ENCODE measurements around the gene LRRC73.

LRRC73 gene

DNA sequence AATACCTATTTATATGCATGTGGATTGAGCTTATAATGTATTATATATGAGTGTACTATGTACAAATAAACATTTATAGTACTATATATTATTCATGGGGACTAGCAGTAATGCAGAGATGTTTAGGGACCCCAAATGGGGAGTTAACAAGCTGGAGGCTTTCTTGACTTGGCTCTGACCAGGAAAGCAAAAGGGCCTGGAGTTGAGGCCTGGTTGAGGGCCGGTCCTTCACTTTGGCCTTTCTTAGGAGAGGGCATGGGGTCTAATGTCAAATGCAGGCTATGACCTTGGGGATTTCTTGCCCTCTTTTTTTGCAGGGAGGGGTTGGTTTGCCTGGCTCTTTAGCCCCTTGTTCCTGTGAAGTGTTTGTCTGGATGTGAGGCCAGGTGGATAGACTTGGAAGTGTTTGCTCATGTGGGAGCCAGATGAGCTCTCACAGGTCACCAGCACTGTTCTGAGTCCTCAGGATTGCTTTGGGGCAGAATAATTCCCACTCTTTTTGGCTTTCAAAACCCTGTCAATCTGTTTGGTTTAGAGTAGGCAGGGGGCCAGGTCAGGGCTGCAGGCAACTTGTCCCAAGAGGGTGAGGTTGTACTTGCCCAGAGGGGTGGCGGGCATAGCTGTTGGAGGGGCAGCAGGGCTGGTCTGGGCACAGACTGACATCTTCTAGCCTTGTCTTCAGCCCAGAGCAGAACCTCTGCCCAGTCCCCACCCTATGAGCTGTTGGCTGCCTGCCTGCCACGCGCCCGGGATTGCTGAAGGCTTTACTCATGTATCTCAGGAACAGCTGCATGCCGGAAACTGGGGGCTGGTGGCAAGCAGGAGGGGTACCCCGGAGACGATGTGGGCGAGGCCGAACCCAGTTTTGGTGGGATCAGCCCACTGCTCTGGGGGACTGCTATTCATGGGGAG is 18.1 kb downstream of the LRRC73 start:
- Histone ChIP-seq H4K20me1 (ENCODE audit: insufficient read depth, low read length) (peaks cover 31% of the 10 kb centered on the region), H3K27ac (ENCODE audit: low read length) (no peak overlapping the region), H3K4me3 (ENCODE audit: low read depth in 1 of 2, low read length in 2 of 2) (no peak overlapping the region), H3K9ac (ENCODE audit: low read depth, low read length) (no peak overlapping the region), H2AFZ (ENCODE audit: low read depth, low read length) (no peak overlapping the region), H3K9me3 (ENCODE audit: insufficient read depth, low read length, severe bottlenecking) (no peaks in the 10 kb centered on the region), H3K36me3 (ENCODE audit: insufficient read depth, low read length) (peaks cover 11% of the 10 kb centered on the region), H3K79me2 (ENCODE audit: insufficient read depth, low read length) (peaks cover 20% of the 10 kb centered on the region), H3K4me1 (ENCODE audit: insufficient read depth, low read length) (no peaks in the 10 kb centered on the region), H3K4me2 (ENCODE audit: insufficient read depth, low read length) (no peak overlapping the region), H3K27me3 (ENCODE audit: insufficient read depth, low read length, poor library complexity) (no peaks in the 10 kb centered on the region)
- ATAC-seq (ENCODE audit: insufficient read depth, low read depth) (no peak), DNase-seq (no peak)
- TF ChIP-seq, protein P1, sequence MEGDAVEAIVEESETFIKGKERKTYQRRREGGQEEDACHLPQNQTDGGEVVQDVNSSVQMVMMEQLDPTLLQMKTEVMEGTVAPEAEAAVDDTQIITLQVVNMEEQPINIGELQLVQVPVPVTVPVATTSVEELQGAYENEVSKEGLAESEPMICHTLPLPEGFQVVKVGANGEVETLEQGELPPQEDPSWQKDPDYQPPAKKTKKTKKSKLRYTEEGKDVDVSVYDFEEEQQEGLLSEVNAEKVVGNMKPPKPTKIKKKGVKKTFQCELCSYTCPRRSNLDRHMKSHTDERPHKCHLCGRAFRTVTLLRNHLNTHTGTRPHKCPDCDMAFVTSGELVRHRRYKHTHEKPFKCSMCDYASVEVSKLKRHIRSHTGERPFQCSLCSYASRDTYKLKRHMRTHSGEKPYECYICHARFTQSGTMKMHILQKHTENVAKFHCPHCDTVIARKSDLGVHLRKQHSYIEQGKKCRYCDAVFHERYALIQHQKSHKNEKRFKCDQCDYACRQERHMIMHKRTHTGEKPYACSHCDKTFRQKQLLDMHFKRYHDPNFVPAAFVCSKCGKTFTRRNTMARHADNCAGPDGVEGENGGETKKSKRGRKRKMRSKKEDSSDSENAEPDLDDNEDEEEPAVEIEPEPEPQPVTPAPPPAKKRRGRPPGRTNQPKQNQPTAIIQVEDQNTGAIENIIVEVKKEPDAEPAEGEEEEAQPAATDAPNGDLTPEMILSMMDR (IDR thresholded peaks at IDR 0.05; ENCODE audit: borderline replicate concordance, extremely low read depth, low read length, poor library complexity, severe bottlenecking), result no peak
- no peak for TF ChIP-seq EZH2 (IDR thresholded peaks at IDR 0.05; ENCODE audit: borderline replicate concordance, low read depth, low read length, severe bottlenecking)

DNA sequence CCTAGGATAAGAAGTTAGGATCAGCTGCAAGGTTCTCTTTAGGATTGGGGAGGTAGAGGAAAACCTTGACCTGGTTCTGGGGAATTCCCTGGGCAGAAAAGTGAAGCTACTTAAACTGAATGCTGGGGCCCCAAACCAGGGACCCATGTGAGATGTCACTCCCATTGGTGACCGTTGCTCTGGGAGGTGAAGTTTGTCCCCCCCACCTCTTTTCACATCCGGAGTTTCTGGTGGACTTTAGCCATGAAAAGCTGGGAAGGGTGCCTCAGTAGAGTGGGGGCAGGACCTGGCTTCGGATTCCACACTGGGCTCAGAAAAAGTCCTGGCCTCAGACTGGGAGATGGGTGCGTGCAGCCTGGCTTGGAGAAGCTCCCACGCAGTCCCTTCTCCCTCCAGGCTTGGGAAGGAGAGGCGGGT is 19.6 kb downstream of the LRRC73 start:
- H4K20me1 ChIP-seq (ENCODE audit: insufficient read depth, low read length), result peaks cover 26% of the 10 kb centered on the region

DNA sequence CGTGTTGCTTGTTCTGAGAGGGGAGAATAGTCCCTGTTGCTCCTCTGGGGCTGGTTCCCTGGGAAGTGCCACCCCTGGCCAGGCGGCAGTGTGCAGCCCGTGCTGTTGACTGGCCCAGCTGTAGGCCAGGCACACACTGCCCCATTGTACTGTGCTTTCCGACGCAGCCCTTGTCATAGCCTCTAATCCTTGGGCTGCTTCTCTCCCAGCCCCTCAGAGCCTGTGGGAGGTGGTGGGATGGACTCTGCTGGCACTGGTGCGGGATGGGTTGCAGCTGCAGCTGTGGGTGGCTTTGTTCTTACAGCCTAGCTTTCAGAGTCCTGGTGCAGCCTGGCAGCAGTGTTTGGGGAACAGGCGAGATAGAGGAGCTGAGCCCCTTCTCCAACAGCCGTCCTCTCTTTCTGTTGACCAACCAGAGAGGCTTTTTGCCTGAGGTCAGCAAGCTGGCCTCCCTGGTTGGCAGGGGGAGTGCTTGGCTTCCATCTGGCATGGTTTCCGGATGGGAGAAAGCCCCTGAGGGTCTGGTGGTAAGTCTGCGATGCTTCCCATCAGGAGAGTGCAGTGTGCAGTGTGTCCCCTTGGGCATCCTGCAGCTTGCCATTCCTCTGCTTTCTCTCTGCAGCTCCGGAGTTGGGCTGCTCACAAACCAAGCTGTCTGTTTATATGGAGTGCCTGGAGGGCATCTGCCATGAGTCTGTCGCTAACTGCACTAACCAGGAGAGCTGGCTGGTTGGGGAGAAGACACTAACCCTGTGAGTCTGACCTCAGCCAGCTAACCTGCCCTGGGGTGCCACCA is 20.7 kb downstream of the LRRC73 start:
- H4K20me1 ChIP-seq (ENCODE audit: insufficient read depth, low read length), result peaks cover 17% of the 10 kb centered on the region
- H3K79me2 ChIP-seq (ENCODE audit: insufficient read depth, low read length), result peaks cover 21% of the 10 kb centered on the region
- no peaks in the 10 kb centered on the region for H3K9me3 ChIP-seq (ENCODE audit: insufficient read depth, low read length, severe bottlenecking)
- H3K4me3 ChIP-seq (ENCODE audit: low read depth in 1 of 2, low read length in 2 of 2), result no peak overlapping the region
- no peak for TF ChIP-seq EZH2 (IDR thresholded peaks at IDR 0.05; ENCODE audit: borderline replicate concordance, low read depth, low read length, severe bottlenecking)
- TF ChIP-seq, protein P1 (IDR thresholded peaks at IDR 0.05; ENCODE audit: borderline replicate concordance, extremely low read depth, low read length, poor library complexity, severe bottlenecking), result no peak
- no peak for ATAC-seq (ENCODE audit: insufficient read depth, low read depth)
- H3K27me3 ChIP-seq (ENCODE audit: insufficient read depth, low read length, poor library complexity), result no peaks in the 10 kb centered on the region
- H2AFZ ChIP-seq (ENCODE audit: low read depth, low read length), result no peak overlapping the region
- no peak overlapping the region for H3K9ac ChIP-seq (ENCODE audit: low read depth, low read length)
- H3K27ac ChIP-seq (ENCODE audit: low read length), result no peak overlapping the region
- H3K4me1 ChIP-seq (ENCODE audit: insufficient read depth, low read length), result no peaks in the 10 kb centered on the region
- no peak overlapping the region for H3K4me2 ChIP-seq (ENCODE audit: insufficient read depth, low read length)
- peaks cover 11% of the 10 kb centered on the region for H3K36me3 ChIP-seq (ENCODE audit: insufficient read depth, low read length)
- no peak for DNase-seq

More for the DNA sequence above, 19.6 kb downstream of the LRRC73 start:
- TF ChIP-seq, protein P1 (IDR thresholded peaks at IDR 0.05; ENCODE audit: borderline replicate concordance, extremely low read depth, low read length, poor library complexity, severe bottlenecking), result no peak
- no peak for TF ChIP-seq EZH2 (IDR thresholded peaks at IDR 0.05; ENCODE audit: borderline replicate concordance, low read depth, low read length, severe bottlenecking)
- Histone ChIP-seq H3K79me2 (ENCODE audit: insufficient read depth, low read length) (peaks cover 25% of the 10 kb centered on the region), H3K9ac (ENCODE audit: low read depth, low read length) (no peak overlapping the region), H2AFZ (ENCODE audit: low read depth, low read length) (no peak overlapping the region), H3K9me3 (ENCODE audit: insufficient read depth, low read length, severe bottlenecking) (no peaks in the 10 kb centered on the region), H3K4me1 (ENCODE audit: insufficient read depth, low read length) (no peaks in the 10 kb centered on the region), H3K4me3 (ENCODE audit: low read depth in 1 of 2, low read length in 2 of 2) (no peak overlapping the region), H3K36me3 (ENCODE audit: insufficient read depth, low read length) (peaks cover 11% of the 10 kb centered on the region), H3K27me3 (ENCODE audit: insufficient read depth, low read length, poor library complexity) (no peaks in the 10 kb centered on the region), H3K4me2 (ENCODE audit: insufficient read depth, low read length) (no peak overlapping the region), H3K27ac (ENCODE audit: low read length) (no peak overlapping the region)
- ATAC-seq (ENCODE audit: insufficient read depth, low read depth) (no peak), DNase-seq (no peak)
